Small intestine (tissue), 7 donors: ENCODE results near the gene DNAJC5. TPM values are rescaled to one million over a fixed set of nuclear protein-coding genes. Genes with fewer than 3 reads are reported as not detected.
"Not testable (repeated sequence)": the region's sequence is repeated elsewhere in the genome, so short reads cannot be mapped to it uniquely, and the experiment has no call there.

Experiments used
- DNase-seq, 2 donors: peaks; one replicate each; pipeline versions ENCODE4 v3.0.0 to v3.0.0-alpha.2; 2013
- FAIRE-seq: peaks from 2 replicates; lab custom pipeline; 2012; peaks lifted over from hg19 to GRCh38; lab: Jason Lieb, UNC
- H3K27ac ChIP-seq, 3 donors: one replicate each; pipeline ENCODE4 v1.5.1; 2013; ENCODE audit warnings: low read length in 2 of 3, mild to moderate bottlenecking in 2 of 3, control low read depth in 1 of 3, inconsistent platforms in 1 of 3, low read depth in 1 of 3, moderate library complexity in 1 of 3
- H3K27me3 ChIP-seq, 3 donors: one replicate each; pipeline ENCODE4 v1.6.1; 2013; ENCODE audit warnings: low read length in 3 of 3, inconsistent platforms in 1 of 3; ENCODE audit not compliant: control insufficient read depth in 3 of 3, insufficient read depth in 3 of 3
- H3K36me3 ChIP-seq, 3 donors: one replicate each; pipeline ENCODE4 v1.6.1; 2013; ENCODE audit warnings: low read length in 3 of 3, inconsistent platforms in 1 of 3, low read depth in 1 of 3, mild to moderate bottlenecking in 1 of 3, moderate library complexity in 1 of 3; ENCODE audit not compliant: control insufficient read depth in 3 of 3, insufficient read depth in 2 of 3
- H3K4me1 ChIP-seq, 3 donors: one replicate each; pipeline ENCODE4 v1.6.1; 2013; ENCODE audit warnings: low read length in 2 of 3, inconsistent platforms in 1 of 3, low read depth in 1 of 3, mild to moderate bottlenecking in 1 of 3, moderate library complexity in 1 of 3; ENCODE audit not compliant: control insufficient read depth in 3 of 3, insufficient read depth in 2 of 3
- H3K4me3 ChIP-seq, 3 donors: one replicate each; pipeline ENCODE4 v1.5.1; 2013; ENCODE audit warnings: low read length in 3 of 3, control low read depth in 1 of 3, inconsistent platforms in 1 of 3, low read depth in 1 of 3, mild to moderate bottlenecking in 1 of 3, moderate library complexity in 1 of 3
- H3K9me3 ChIP-seq, 2 donors: one replicate each; pipeline ENCODE4 v1.6.1; 2013; ENCODE audit warnings: low read depth in 1 of 2, low read length in 1 of 2; ENCODE audit not compliant: control insufficient read depth in 2 of 2, insufficient read depth in 1 of 2
- WGBS, 3 donors: extraction: QIAGEN DNeasy Blood & Tissue Kit; methylation state at CpG; one replicate each; pipeline ENCODE4 v1.1.7; 2013; 5-methylcytosine and 5-hydroxymethylcytosine counted together
- polyA plus RNA-seq, 4 donors: library from polyadenylated mRNA; stranded (reverse) in 3 of 4; unstranded in 1 of 4; fragments of 200-250 nt in 3 of 4; fragments of 120-200 nt in 1 of 4; gene quantifications; one replicate each; pipeline versions ENCODE4 v1.2.1 to v1.2.3, GENCODE V29; 2013
- donor health status: healthy with polysubstance abuse.
- donor health status: control.
- donor health status: control.
- donor health status: Bipolar disorder and iron deficiency.
- donor health status: healthy.

The DNAJC5 gene
- polyA plus RNA-seq, 4 donors, result 20.6 to 52.3 (median 40.3) TPM

GRCh38 chr20:63851548-63851943 is 43.4 kb upstream of the DNAJC5 start:
- H3K36me3 ChIP-seq, H3K27ac ChIP-seq, H3K9me3 ChIP-seq, H3K4me3 ChIP-seq, DNase-seq, FAIRE-seq: not testable (repeated sequence)
- WGBS, 3 donors, result 71 to 85% (median 81%) methylated on average over 14 of the region's 14 CpGs
- Histone ChIP-seq H3K4me1 (peaks cover 0 to 26% (median 0%) of the 10 kb centered on the region in 3 donors), H3K27me3 (peaks cover 0 to 49% (median 7%) of the 10 kb centered on the region in 3 donors)

GRCh38 chr20:63853733-63854068 is 41.2 kb upstream of the DNAJC5 start:
- not testable (repeated sequence) for H3K36me3 ChIP-seq, H3K9me3 ChIP-seq, DNase-seq, FAIRE-seq, H3K4me3 ChIP-seq
- Histone ChIP-seq H3K27ac (peak overlapping the region in 2 of 3 donors; percentile 48 to 79), H3K27me3 (peaks cover 0 to 48% (median 3%) of the 10 kb centered on the region in 3 donors), H3K4me1 (peaks cover 0 to 40% (median 0%) of the 10 kb centered on the region in 3 donors)
- 65 to 76% (median 73%) methylated on average over 3 to 4 of the region's 4 CpGs for whole genome bisulfite sequencing, 3 donors

DNA sequence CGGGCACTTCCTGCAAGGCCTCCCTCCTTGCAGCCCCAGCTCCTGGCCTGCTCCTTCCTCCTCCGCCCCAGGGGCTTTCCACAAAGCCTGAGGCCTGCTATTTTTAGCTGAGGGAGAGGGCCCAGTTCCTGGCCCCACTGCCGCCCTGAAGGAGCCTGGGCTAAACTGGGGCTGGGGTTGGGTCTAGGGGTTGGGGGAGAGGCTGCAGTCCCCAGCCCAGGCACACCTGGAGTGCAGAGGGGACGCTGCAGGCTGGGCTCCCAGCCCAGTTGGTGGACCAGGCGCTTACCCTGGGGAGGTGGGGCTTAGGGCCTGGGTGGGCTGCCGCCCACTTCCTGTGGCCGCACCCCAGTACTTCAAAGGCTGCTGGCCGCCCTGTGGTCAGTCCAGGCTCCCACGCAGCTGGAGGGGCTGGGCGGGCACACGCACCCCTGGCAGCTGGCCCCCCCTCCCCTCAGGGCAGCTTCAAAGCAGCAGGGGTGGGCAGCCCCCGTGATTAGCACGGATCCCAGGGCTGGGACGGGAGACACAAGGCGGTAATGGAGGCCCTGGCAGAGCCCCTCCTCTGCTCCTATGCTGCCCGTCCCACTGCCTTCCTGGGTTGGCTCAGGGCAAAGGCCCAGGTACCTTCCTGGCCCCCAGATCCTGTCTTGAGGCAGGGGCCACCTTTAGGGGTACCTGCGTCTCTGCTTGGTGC is 40.7 kb upstream of the DNAJC5 start:
- H3K4me1 ChIP-seq, result peaks cover 0 to 45% (median 0%) of the 10 kb centered on the region in 3 donors
- 8 to 19% (median 16%) methylated on average over 11 to 17 of the region's 17 CpGs for WGBS, 3 donors
- no peaks in the 10 kb centered on the region for H3K36me3 ChIP-seq
- DNase-seq (no peak), FAIRE-seq (no peak)
- no peak overlapping the region for H3K4me3 ChIP-seq
- H3K27me3 ChIP-seq, result peaks cover 0 to 48% (median 3%) of the 10 kb centered on the region in 3 donors
- H3K27ac ChIP-seq, result peak overlapping the region in 2 of 3 donors; percentile 48 to 79
- no peaks in the 10 kb centered on the region for H3K9me3 ChIP-seq

DNA sequence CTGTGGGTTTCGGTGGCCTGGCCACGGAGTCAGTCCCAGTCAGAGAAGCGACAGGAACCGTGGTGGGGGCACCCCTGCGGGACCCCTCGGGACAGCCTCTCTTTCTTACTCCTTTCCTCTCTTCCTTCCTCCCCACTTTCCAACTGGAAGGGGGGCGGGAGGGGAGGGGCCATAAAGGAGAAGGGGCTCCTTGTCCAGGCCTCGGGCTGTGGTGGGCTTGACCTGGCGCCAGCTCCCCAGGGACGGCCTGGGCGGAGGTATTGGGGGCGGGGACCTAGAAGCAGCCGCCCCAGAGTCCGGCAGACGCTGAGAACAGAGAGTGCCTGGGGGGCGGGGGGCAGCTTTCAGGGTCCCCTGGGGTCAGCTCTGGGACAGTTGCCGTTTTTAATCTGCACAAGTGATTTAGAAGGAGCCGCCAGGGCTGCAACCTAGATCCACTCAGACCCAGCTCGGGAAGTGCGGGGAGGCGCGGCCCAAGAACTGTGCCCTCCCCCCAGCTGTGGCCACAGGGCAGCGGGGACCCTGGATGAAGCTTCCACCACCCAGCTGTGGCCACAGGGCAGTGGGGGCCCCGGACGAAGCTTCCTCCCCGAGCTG is 40.1 kb upstream of the DNAJC5 start:
- WGBS, 3 donors, result 13 to 19% (median 16%) methylated on average over 22 to 26 of the region's 26 CpGs
- Histone ChIP-seq H3K27me3 (peaks cover 0 to 48% (median 3%) of the 10 kb centered on the region in 3 donors), H3K27ac (peak overlapping the region in 2 of 3 donors; percentile 48 to 79), H3K9me3 (no peaks in the 10 kb centered on the region), H3K36me3 (no peaks in the 10 kb centered on the region), H3K4me1 (peaks cover 0 to 47% (median 0%) of the 10 kb centered on the region in 3 donors), H3K4me3 (no peak overlapping the region)
- no peak for FAIRE-seq
- no peak for DNase-seq

DNA sequence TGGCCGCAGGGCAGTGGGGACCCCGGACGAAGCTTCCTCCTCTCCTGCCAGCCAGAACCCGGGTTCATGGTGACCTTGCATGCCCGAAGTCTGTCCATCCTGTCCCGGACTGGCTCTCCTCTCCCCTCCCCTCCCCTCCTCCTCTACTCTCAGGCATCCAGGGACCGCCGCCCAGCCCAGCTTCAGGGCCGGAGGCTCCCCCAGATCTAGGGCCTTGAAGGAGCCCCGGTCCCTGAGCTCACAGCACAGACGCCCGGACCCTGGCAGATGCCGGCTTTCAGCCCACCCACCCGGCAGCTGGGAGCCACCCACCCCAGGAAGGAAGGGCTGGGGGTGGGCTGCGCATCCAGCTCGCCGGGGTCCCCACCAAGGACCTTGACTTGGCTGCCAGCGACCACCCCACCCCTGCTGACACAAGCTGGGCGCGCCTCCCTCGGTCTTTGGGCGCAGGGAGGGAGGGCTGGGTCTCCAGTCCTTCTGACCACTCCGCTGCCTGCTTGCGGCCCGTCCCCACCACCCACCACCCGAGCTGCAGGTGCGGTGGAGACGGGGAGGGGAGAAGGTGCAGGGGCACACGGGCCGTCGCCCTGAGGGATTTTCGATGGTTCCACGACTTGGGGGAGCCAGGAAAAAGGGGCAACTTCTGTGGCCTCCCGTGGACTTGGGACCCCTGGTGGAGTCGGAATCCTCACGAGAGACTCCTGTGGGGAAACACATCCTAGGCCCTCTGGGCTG is 39.4 kb upstream of the DNAJC5 start:
- no peak overlapping the region for H3K4me3 ChIP-seq

GRCh38 chr20:63856098-63856511 is 38.8 kb upstream of the DNAJC5 start:
- H3K36me3 ChIP-seq, result peaks cover 0 to 6% (median 0%) of the 10 kb centered on the region in 3 donors
- H3K27me3 ChIP-seq, result peaks cover 0 to 48% (median 3%) of the 10 kb centered on the region in 3 donors
- FAIRE-seq (no peak), DNase-seq (no peak)
- H3K4me1 ChIP-seq, result peaks cover 0 to 47% (median 0%) of the 10 kb centered on the region in 3 donors
- H3K4me3 ChIP-seq, result no peak overlapping the region
- no peak overlapping the region for H3K27ac ChIP-seq
- WGBS, 3 donors, result 44 to 63% (median 56%) methylated on average over 22 of the region's 22 CpGs
- no peaks in the 10 kb centered on the region for H3K9me3 ChIP-seq

More for the DNA sequence above, 39.4 kb upstream of the DNAJC5 start:
- Histone ChIP-seq H3K4me1 (peaks cover 0 to 47% (median 0%) of the 10 kb centered on the region in 3 donors), H3K9me3 (no peaks in the 10 kb centered on the region), H3K27ac (peak overlapping the region in 1 of 3 donors; percentile 22), H3K27me3 (peaks cover 0 to 48% (median 3%) of the 10 kb centered on the region in 3 donors), H3K36me3 (peaks cover 0 to 2% (median 0%) of the 10 kb centered on the region in 3 donors)
- DNase-seq (no peak), FAIRE-seq (no peak)
- 20 to 38% (median 30%) methylated on average over 24 to 36 of the region's 36 CpGs for WGBS, 3 donors

- H3K9me3 ChIP-seq, result no peaks in the 10 kb centered on the region
- H3K27ac ChIP-seq, result peak overlapping the region in 2 of 3 donors; percentile 32 to 68
- DNase-seq (peak in 1 of 2 donors; percentile 35), FAIRE-seq (no peak)
- H3K27me3 ChIP-seq, result peaks cover 0 to 45% (median 3%) of the 10 kb centered on the region in 3 donors
- H3K36me3 ChIP-seq, result peaks cover 0 to 18% (median 4%) of the 10 kb centered on the region in 3 donors
- peaks cover 0 to 47% (median 0%) of the 10 kb centered on the region in 3 donors for H3K4me1 ChIP-seq
- WGBS, 3 donors, result 12 to 22% (median 14%) methylated on average over 12 to 14 of the region's 14 CpGs
- H3K4me3 ChIP-seq, result no peak overlapping the region
Measured at GRCh38 chr20:63857764-63858392, 37.0 kb upstream of the DNAJC5 start.
